ENCODE data around the gene JAK1.

JAK1 gene

GRCh38 chr1:64891448-64891825 lies 74.9 kb downstream of the JAK1 start:
- Histone ChIP-seq H3K4me2 (ENCODE audit: low read depth, low read length, poor library complexity, severe bottlenecking) (peak overlapping the region; percentile 36), H3F3A (ENCODE audit: low read depth) (no peaks in the 10 kb centered on the region), H3K79me2 (ENCODE audit: insufficient read depth, low read length) (peaks cover 99% of the 10 kb centered on the region), H3K36me3 (ENCODE audit: insufficient read depth, low read length) (no peaks in the 10 kb centered on the region), H3K9me3 (ENCODE audit: insufficient read depth, low read depth, low read length) (no peaks in the 10 kb centered on the region), H4K20me1 (ENCODE audit: insufficient read depth, low read length, poor library complexity, severe bottlenecking) (peaks cover 80% of the 10 kb centered on the region), H3K4me1 (ENCODE audit: insufficient read depth, low read length, poor library complexity, severe bottlenecking) (peaks cover 52% of the 10 kb centered on the region), H2AFZ (ENCODE audit: low read length) (no peak overlapping the region), H3K9ac (ENCODE audit: low read depth, low read length, poor library complexity, severe bottlenecking) (no peak overlapping the region), H3K9me2 (replicated peaks; ENCODE audit: low read depth, low read length) (no peaks in the 10 kb centered on the region), H3K4me3 (ENCODE audit: low read length, poor library complexity, severe bottlenecking) (no peak overlapping the region), H3K27me3 (ENCODE audit: insufficient read depth, low read length, poor library complexity, severe bottlenecking) (no peaks in the 10 kb centered on the region)
- no peak for TF ChIP-seq EZH2phosphoT487 (IDR thresholded peaks at IDR 0.05; ENCODE audit: borderline replicate concordance)
- TF ChIP-seq, protein P1, sequence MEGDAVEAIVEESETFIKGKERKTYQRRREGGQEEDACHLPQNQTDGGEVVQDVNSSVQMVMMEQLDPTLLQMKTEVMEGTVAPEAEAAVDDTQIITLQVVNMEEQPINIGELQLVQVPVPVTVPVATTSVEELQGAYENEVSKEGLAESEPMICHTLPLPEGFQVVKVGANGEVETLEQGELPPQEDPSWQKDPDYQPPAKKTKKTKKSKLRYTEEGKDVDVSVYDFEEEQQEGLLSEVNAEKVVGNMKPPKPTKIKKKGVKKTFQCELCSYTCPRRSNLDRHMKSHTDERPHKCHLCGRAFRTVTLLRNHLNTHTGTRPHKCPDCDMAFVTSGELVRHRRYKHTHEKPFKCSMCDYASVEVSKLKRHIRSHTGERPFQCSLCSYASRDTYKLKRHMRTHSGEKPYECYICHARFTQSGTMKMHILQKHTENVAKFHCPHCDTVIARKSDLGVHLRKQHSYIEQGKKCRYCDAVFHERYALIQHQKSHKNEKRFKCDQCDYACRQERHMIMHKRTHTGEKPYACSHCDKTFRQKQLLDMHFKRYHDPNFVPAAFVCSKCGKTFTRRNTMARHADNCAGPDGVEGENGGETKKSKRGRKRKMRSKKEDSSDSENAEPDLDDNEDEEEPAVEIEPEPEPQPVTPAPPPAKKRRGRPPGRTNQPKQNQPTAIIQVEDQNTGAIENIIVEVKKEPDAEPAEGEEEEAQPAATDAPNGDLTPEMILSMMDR (conservative IDR thresholded peaks at IDR 0.05; ENCODE audit: low read length) = no peak

DNA sequence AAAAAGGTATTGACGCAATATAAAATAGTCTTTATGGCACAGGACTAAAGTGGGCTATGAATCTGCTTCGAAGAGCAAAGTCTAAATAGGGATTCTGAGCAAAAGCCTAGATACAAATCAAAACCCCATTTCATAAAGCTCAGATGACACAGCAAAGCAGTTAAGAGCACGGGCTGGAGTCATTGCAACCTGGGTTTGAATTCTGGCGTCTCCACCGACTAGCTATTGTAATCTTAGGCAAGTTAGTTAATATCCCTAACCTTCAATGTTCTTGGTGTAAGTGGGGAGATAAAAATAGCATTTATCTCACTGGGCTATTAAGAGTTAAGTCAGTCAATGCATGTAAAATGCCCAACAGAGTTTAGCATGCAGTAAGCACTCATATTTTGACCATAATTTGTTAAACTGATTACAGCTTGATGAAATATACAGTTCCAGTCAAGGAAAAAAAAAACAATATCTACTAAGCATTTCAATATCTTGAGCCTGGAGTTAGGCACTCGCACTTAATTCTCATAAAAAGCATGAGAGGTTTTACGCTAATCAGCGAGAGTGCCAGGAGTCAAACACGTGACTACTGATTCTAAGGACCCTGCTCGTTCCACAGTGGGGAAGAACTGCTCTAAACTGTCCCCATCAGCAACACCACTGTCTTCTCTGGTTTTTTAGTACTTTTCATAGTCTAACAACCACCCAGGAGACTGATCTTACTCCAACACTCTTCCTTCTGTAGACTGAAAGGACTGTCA lies 75.5 kb downstream of the JAK1 start:
- Histone ChIP-seq H3K4me1 (ENCODE audit: insufficient read depth, low read length, poor library complexity, severe bottlenecking) (peaks cover 52% of the 10 kb centered on the region), H3K79me2 (ENCODE audit: insufficient read depth, low read length) (peaks cover 99% of the 10 kb centered on the region), H3K9me3 (ENCODE audit: insufficient read depth, low read depth, low read length) (no peaks in the 10 kb centered on the region), H3K9ac (ENCODE audit: low read depth, low read length, poor library complexity, severe bottlenecking) (no peak overlapping the region), H3K36me3 (ENCODE audit: insufficient read depth, low read length) (no peaks in the 10 kb centered on the region), H3F3A (ENCODE audit: low read depth) (no peaks in the 10 kb centered on the region), H3K27me3 (ENCODE audit: insufficient read depth, low read length, poor library complexity, severe bottlenecking) (no peaks in the 10 kb centered on the region), H2AFZ (ENCODE audit: low read length) (no peak overlapping the region), H3K9me2 (replicated peaks; ENCODE audit: low read depth, low read length) (no peaks in the 10 kb centered on the region), H3K4me2 (ENCODE audit: low read depth, low read length, poor library complexity, severe bottlenecking) (peak overlapping the region; percentile 36), H3K4me3 (ENCODE audit: low read length, poor library complexity, severe bottlenecking) (no peak overlapping the region), H4K20me1 (ENCODE audit: insufficient read depth, low read length, poor library complexity, severe bottlenecking) (peaks cover 81% of the 10 kb centered on the region)
- no peak for TF ChIP-seq EZH2phosphoT487 (IDR thresholded peaks at IDR 0.05; ENCODE audit: borderline replicate concordance)
- TF ChIP-seq, protein P1 (conservative IDR thresholded peaks at IDR 0.05; ENCODE audit: low read length) = no peak

DNA sequence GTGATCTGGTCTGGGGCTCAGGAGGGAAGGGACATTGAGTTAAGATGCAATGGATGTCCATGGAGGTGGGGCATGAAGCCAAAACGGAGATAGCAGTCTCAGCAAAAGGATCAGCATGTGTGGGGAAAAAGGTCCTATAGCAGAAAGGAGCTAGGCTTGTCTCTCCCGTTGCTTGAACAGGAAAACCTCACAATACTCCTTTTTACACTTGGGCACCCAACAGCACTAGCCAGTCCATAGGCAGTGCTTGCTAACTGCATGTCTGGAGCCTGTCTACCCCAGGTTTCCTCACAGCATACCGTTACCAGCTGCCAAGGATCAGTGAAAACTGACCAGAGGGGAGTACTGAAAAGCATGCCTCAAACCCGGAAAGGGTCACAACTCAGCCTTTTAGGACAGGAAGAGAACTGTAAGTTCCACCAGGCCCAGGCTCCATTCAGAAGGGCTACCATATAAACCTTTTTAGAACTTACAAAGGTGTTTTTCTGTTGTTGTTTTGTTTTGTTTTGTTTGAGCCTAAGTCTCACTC lies 78.6 kb downstream of the JAK1 start:
- TF ChIP-seq EZH2phosphoT487 (IDR thresholded peaks at IDR 0.05; ENCODE audit: borderline replicate concordance) = no peak
- TF ChIP-seq, protein P1 (conservative IDR thresholded peaks at IDR 0.05; ENCODE audit: low read length) = no peak
- Histone ChIP-seq H3K4me1 (ENCODE audit: insufficient read depth, low read length, poor library complexity, severe bottlenecking) (peaks cover 39% of the 10 kb centered on the region), H3K36me3 (ENCODE audit: insufficient read depth, low read length) (peaks cover 24% of the 10 kb centered on the region; the same call in 1 of the 2 replicates), H3K9me2 (replicated peaks; ENCODE audit: low read depth, low read length) (no peaks in the 10 kb centered on the region), H3K79me2 (ENCODE audit: insufficient read depth, low read length) (peaks cover 85% of the 10 kb centered on the region), H2AFZ (ENCODE audit: low read length) (no peak overlapping the region), H3F3A (ENCODE audit: low read depth) (no peaks in the 10 kb centered on the region), H3K4me3 (ENCODE audit: low read length, poor library complexity, severe bottlenecking) (no peak overlapping the region), H3K27me3 (ENCODE audit: insufficient read depth, low read length, poor library complexity, severe bottlenecking) (no peaks in the 10 kb centered on the region), H4K20me1 (ENCODE audit: insufficient read depth, low read length, poor library complexity, severe bottlenecking) (peaks cover 58% of the 10 kb centered on the region), H3K9ac (ENCODE audit: low read depth, low read length, poor library complexity, severe bottlenecking) (no peak overlapping the region), H3K4me2 (ENCODE audit: low read depth, low read length, poor library complexity, severe bottlenecking) (no peak overlapping the region), H3K9me3 (ENCODE audit: insufficient read depth, low read depth, low read length) (no peaks in the 10 kb centered on the region)

Measured in Loucy (cell line).